Measurements from ENCODE around the gene NDUFA6. TPM values are rescaled to one million over a fixed set of nuclear protein-coding genes. Genes with fewer than 3 reads are reported as not detected.

NDUFA6 gene
- total and polyA plus RNA-seq, 2 of the 13 experiments (the other 11 are each of a cell fraction or from before 2014, with no cell fraction given): 68.5 to 87.8 TPM

- TF ChIP-seq, protein P1, sequence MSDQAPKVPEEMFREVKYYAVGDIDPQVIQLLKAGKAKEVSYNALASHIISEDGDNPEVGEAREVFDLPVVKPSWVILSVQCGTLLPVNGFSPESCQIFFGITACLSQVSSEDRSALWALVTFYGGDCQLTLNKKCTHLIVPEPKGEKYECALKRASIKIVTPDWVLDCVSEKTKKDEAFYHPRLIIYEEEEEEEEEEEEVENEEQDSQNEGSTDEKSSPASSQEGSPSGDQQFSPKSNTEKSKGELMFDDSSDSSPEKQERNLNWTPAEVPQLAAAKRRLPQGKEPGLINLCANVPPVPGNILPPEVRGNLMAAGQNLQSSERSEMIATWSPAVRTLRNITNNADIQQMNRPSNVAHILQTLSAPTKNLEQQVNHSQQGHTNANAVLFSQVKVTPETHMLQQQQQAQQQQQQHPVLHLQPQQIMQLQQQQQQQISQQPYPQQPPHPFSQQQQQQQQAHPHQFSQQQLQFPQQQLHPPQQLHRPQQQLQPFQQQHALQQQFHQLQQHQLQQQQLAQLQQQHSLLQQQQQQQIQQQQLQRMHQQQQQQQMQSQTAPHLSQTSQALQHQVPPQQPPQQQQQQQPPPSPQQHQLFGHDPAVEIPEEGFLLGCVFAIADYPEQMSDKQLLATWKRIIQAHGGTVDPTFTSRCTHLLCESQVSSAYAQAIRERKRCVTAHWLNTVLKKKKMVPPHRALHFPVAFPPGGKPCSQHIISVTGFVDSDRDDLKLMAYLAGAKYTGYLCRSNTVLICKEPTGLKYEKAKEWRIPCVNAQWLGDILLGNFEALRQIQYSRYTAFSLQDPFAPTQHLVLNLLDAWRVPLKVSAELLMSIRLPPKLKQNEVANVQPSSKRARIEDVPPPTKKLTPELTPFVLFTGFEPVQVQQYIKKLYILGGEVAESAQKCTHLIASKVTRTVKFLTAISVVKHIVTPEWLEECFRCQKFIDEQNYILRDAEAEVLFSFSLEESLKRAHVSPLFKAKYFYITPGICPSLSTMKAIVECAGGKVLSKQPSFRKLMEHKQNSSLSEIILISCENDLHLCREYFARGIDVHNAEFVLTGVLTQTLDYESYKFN (CRISPR knock-in tag; conservative IDR thresholded peaks at IDR 0.05): peak; percentile 39
- TF ChIP-seq MTF2 (CRISPR knock-in tag; IDR thresholded peaks at IDR 0.05; ENCODE audit: borderline replicate concordance): peak; percentile 33; the same call in 1 of the 2 replicates
- no peak for TF ChIP-seq TEAD3 (CRISPR knock-in tag; optimal IDR thresholded peaks at IDR 0.05; ENCODE audit: borderline replicate concordance)
- no peak for TF ChIP-seq AGO1 (IDR thresholded peaks at IDR 0.05; ENCODE audit: low read depth, low read length, poor library complexity, severe bottlenecking)
- 0 out of 2 replicates have a peak, but pooled peaks have one; percentile 35 for TF ChIP-seq ZNF383 (CRISPR knock-in tag; IDR thresholded peaks at IDR 0.05; ENCODE audit: borderline replicate concordance)
- TF ChIP-seq, protein P2, sequence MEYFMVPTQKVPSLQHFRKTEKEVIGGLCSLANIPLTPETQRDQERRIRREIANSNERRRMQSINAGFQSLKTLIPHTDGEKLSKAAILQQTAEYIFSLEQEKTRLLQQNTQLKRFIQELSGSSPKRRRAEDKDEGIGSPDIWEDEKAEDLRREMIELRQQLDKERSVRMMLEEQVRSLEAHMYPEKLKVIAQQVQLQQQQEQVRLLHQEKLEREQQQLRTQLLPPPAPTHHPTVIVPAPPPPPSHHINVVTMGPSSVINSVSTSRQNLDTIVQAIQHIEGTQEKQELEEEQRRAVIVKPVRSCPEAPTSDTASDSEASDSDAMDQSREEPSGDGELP (IDR thresholded peaks at IDR 0.05; ENCODE audit: borderline replicate concordance, low read depth): 0 out of 2 replicates have a peak, but pooled peaks have one; percentile 8
- peak; percentile 61; the same call in 1 of the 2 replicates for TF ChIP-seq ZFP90 (CRISPR knock-in tag; IDR thresholded peaks at IDR 0.05; ENCODE audit: borderline replicate concordance)
- TF ChIP-seq SRSF4 (IDR thresholded peaks at IDR 0.05; ENCODE audit: low read depth, low read length, poor library complexity, severe bottlenecking): no peak
- TF ChIP-seq ARNT (IDR thresholded peaks at IDR 0.05): no peak
- TF ChIP-seq, protein P3, sequence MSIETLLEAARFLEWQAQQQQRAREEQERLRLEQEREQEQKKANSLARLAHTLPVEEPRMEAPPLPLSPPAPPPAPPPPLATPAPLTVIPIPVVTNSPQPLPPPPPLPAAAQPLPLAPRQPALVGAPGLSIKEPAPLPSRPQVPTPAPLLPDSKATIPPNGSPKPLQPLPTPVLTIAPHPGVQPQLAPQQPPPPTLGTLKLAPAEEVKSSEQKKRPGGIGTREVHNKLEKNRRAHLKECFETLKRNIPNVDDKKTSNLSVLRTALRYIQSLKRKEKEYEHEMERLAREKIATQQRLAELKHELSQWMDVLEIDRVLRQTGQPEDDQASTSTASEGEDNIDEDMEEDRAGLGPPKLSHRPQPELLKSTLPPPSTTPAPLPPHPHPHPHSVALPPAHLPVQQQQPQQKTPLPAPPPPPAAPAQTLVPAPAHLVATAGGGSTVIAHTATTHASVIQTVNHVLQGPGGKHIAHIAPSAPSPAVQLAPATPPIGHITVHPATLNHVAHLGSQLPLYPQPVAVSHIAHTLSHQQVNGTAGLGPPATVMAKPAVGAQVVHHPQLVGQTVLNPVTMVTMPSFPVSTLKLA (IDR thresholded peaks at IDR 0.05): peak; percentile 54
- TF ChIP-seq ZNF44 (CRISPR knock-in tag; IDR thresholded peaks at IDR 0.05): no peak; the same call in 1 of the 2 replicates
- TF ChIP-seq ZNF891 (CRISPR knock-in tag; IDR thresholded peaks at IDR 0.05): peak; percentile 85; the same call in 1 of the 2 replicates
- TF ChIP-seq GTF2F1 (IDR thresholded peaks at IDR 0.05; ENCODE audit: low read length): no peak
- TF ChIP-seq SMYD3 (CRISPR knock-in tag; IDR thresholded peaks at IDR 0.05): no peak
- TF ChIP-seq ZSCAN21 (CRISPR knock-in tag; IDR thresholded peaks at IDR 0.05; ENCODE audit: borderline replicate concordance): peak; percentile 68; the same call in 1 of the 2 replicates
- 0 out of 2 replicates have a peak, but pooled peaks have one; percentile 64 for TF ChIP-seq KLF13 (CRISPR knock-in tag; IDR thresholded peaks at IDR 0.05)
- no peak for TF ChIP-seq ZNF713 (CRISPR knock-in tag; IDR thresholded peaks at IDR 0.05)
- TF ChIP-seq ZNF75D (CRISPR knock-in tag; IDR thresholded peaks at IDR 0.05; ENCODE audit: borderline replicate concordance): no peak
- no peak for TF ChIP-seq ZNF589 (CRISPR knock-in tag; conservative IDR thresholded peaks at IDR 0.05)
- TF ChIP-seq ZNF20 (CRISPR knock-in tag; IDR thresholded peaks at IDR 0.05): no peak
- TF ChIP-seq, protein P4, sequence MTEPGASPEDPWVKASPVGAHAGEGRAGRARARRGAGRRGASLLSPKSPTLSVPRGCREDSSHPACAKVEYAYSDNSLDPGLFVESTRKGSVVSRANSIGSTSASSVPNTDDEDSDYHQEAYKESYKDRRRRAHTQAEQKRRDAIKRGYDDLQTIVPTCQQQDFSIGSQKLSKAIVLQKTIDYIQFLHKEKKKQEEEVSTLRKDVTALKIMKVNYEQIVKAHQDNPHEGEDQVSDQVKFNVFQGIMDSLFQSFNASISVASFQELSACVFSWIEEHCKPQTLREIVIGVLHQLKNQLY (CRISPR knock-in tag; IDR thresholded peaks at IDR 0.05): peak; percentile 26; the same call in 1 of the 2 replicates
- no peak for TF ChIP-seq HMG20B (CRISPR knock-in tag; conservative IDR thresholded peaks at IDR 0.05)
Observed at GRCh38 chr22:42079319-42080251, 11.0 kb downstream of the NDUFA6 start, which contains the start of gene SMDT1 (continued).

Measured in HepG2 (cell line).